Upper lobe of right lung (tissue), 1 donor: ENCODE data around the gene PHF20. TPM values are rescaled to one million over a fixed set of nuclear protein-coding genes. Genes with fewer than 3 reads are reported as not detected.

Experiments used
- ATAC-seq: fragments of 200-7000 bp; cut with Tn5 transposase; one replicate; pipeline ENCODE4 v1.9.1; 2020; ENCODE audit warnings: mild to moderate bottlenecking, moderate library complexity
- DNase-seq: peaks from one replicate; pipeline ENCODE4 v3.0.0-alpha.2; 2020
- H3K27ac ChIP-seq: fragments of 200-600 bp; one replicate; pipeline ENCODE4 v1.8.0; 2022
- H3K27me3 ChIP-seq: fragments of 200-600 bp; one replicate; pipeline ENCODE4 v1.8.0; 2022; ENCODE audit warnings: mild to moderate bottlenecking
- H3K36me3 ChIP-seq: fragments of 200-600 bp; one replicate; pipeline ENCODE4 v1.8.0; 2022
- H3K4me1 ChIP-seq: fragments of 200-600 bp; one replicate; pipeline ENCODE4 v1.8.0; 2022
- H3K4me3 ChIP-seq: fragments of 200-600 bp; one replicate; pipeline ENCODE4 v1.8.0; 2022; ENCODE audit warnings: mild to moderate bottlenecking
- H3K9me3 ChIP-seq: fragments of 200-600 bp; one replicate; pipeline ENCODE4 v1.8.0; 2022
- CTCF ChIP-seq: fragments of 200-600 bp; IDR thresholded peaks from one replicate; pipeline ENCODE4 v1.8.0; 2022; ENCODE audit warnings: antibody characterized with exemption
- intact Hi-C: fragments of 100-400 bp; cut with DNase I; formaldehyde crosslinking; loops from one replicate; pipeline ENCODE4 v1.11.0; 2022
- total RNA-seq: library from RNA; stranded (reverse); fragmentation: NEBNext Ultra II Directional; extraction: Animal tissue kit (Norgen Biotek cat#: 25700); gene quantifications from one replicate; pipeline ENCODE4 v1.2.1, GENCODE V29; 2021
- donor health status: DM: no; HTN: yes; CAD: no; lungs with severe emphysema.

PHF20 gene
- total RNA-seq, 1 donor from 2014 or later, result 56.5 TPM

GRCh38 chr20:35883778-35884540 is 112.1 kb downstream of the PHF20 start:
- H3K27ac ChIP-seq, result peak overlapping the region; percentile 55
- peaks cover 9% of the 10 kb centered on the region for H3K36me3 ChIP-seq
- peak; percentile 70 for DNase-seq
- intact Hi-C loops, result loop anchor here (10.0 kb wide), 1 partner anchor 169 kb away; no protein-coding TSS in a partner anchor
- peak; percentile 97 for ATAC-seq
- peak; percentile 77 for TF ChIP-seq CTCF
- H3K27me3 ChIP-seq, result no peaks in the 10 kb centered on the region
- no peaks in the 10 kb centered on the region for H3K4me1 ChIP-seq
- H3K4me3 ChIP-seq, result no peak overlapping the region
- no peaks in the 10 kb centered on the region for H3K9me3 ChIP-seq

GRCh38 chr20:35884541-35884865 is 112.7 kb downstream of the PHF20 start:
- ATAC-seq (no peak), DNase-seq (no peak)
- no peaks in the 10 kb centered on the region for H3K9me3 ChIP-seq
- intact Hi-C loops, result loop anchor here (10.0 kb wide), 1 partner anchor 170 kb away; no protein-coding TSS in a partner anchor
- no peak overlapping the region for H3K27ac ChIP-seq
- no peak for TF ChIP-seq CTCF
- no peak overlapping the region for H3K4me3 ChIP-seq
- H3K27me3 ChIP-seq, result no peaks in the 10 kb centered on the region
- H3K36me3 ChIP-seq, result peaks cover 9% of the 10 kb centered on the region
- H3K4me1 ChIP-seq, result no peaks in the 10 kb centered on the region

GRCh38 chr20:35885212-35885611 is 113.4 kb downstream of the PHF20 start:
- Histone ChIP-seq H3K4me3 (no peak overlapping the region), H3K4me1 (no peaks in the 10 kb centered on the region), H3K27ac (no peak overlapping the region), H3K9me3 (no peaks in the 10 kb centered on the region), H3K36me3 (peaks cover 9% of the 10 kb centered on the region), H3K27me3 (no peaks in the 10 kb centered on the region)
- TF ChIP-seq CTCF, result no peak
- intact Hi-C loops, result loop anchor here (10.0 kb wide), 1 partner anchor 170 kb away; no protein-coding TSS in a partner anchor
- DNase-seq (no peak), ATAC-seq (no peak)

- Histone ChIP-seq H3K9me3 (no peaks in the 10 kb centered on the region), H3K4me1 (no peaks in the 10 kb centered on the region), H3K27ac (no peak overlapping the region), H3K36me3 (peaks cover 9% of the 10 kb centered on the region), H3K4me3 (no peak overlapping the region), H3K27me3 (no peaks in the 10 kb centered on the region)
- TF ChIP-seq CTCF, result no peak
- intact Hi-C loops, result loop anchor here (10.0 kb wide), 1 partner anchor 172 kb away; no protein-coding TSS in a partner anchor
- no peak for ATAC-seq
- no peak for DNase-seq
Observed at GRCh38 chr20:35886537-35886936, 114.7 kb downstream of the PHF20 start.

GRCh38 chr20:35887393-35888064 is 115.7 kb downstream of the PHF20 start:
- intact Hi-C loops, result loop anchor here (10.0 kb wide), 1 partner anchor 173 kb away; no protein-coding TSS in a partner anchor
- H3K4me1 ChIP-seq, result no peaks in the 10 kb centered on the region
- ATAC-seq (peak; percentile 57), DNase-seq (no peak)
- no peak overlapping the region for H3K4me3 ChIP-seq
- H3K9me3 ChIP-seq, result no peaks in the 10 kb centered on the region
- no peak overlapping the region for H3K27ac ChIP-seq
- H3K36me3 ChIP-seq, result peaks cover 9% of the 10 kb centered on the region
- H3K27me3 ChIP-seq, result no peaks in the 10 kb centered on the region
- TF ChIP-seq CTCF, result no peak
